MM.1S (cell line): ENCODE measurements around the gene TMPRSS13.

Source experiments
- DNase-seq: peaks from one replicate; pipeline ENCODE4 v3.0.0-alpha.2; 2015
- H2AFZ ChIP-seq: fragments of 300-600 bp; sonication (generic); 2 replicates; pipeline ENCODE4 v1.6.0; 2016; ENCODE audit warnings: antibody characterized with exemption, low read length
- H3F3A ChIP-seq: fragments of 300-600 bp; sonication (generic); 2 replicates; pipeline ENCODE4 v1.6.1; 2016; ENCODE audit warnings: mild to moderate bottlenecking, antibody characterized with exemption, low read length, moderate library complexity, mixed read lengths; ENCODE audit not compliant: insufficient read depth
- H3K27ac ChIP-seq: fragments of 300-600 bp; sonication (generic); 2 replicates; pipeline ENCODE4 v1.5.1; 2016; ENCODE audit warnings: mild to moderate bottlenecking, low read length
- H3K27me3 ChIP-seq: fragments of 300-600 bp; sonication (generic); replicated peaks from 2 replicates; pipeline ENCODE4 v1.6.0; 2016; ENCODE audit warnings: low read length; ENCODE audit not compliant: insufficient read depth
- H3K36me3 ChIP-seq: fragments of 300-600 bp; sonication (generic); replicated peaks from 2 replicates; pipeline ENCODE4 v1.6.1; 2016; ENCODE audit warnings: mild to moderate bottlenecking, low read length, mixed read lengths; ENCODE audit not compliant: insufficient read depth
- H3K4me1 ChIP-seq: fragments of 300-600 bp; sonication (generic); 2 replicates; pipeline ENCODE4 v1.6.1; 2016; ENCODE audit warnings: low read length, mixed read lengths
- H3K4me2 ChIP-seq: fragments of 300-600 bp; sonication (generic); 2 replicates; pipeline ENCODE4 v1.6.0; 2016; ENCODE audit warnings: low read depth, low read length
- H3K4me3 ChIP-seq: fragments of 300-600 bp; sonication (generic); 2 replicates; pipeline ENCODE4 v1.5.1; 2016; ENCODE audit warnings: low read length, mixed read lengths
- H3K79me2 ChIP-seq: fragments of 300-600 bp; sonication (generic); 2 replicates; pipeline ENCODE4 v1.6.1; 2016; ENCODE audit warnings: mixed run types, low read length, mixed read lengths
- H3K9ac ChIP-seq: fragments of 300-600 bp; sonication (generic); 2 replicates; pipeline ENCODE4 v1.6.1; 2016; ENCODE audit warnings: low read length, mixed read lengths
- H3K9me2 ChIP-seq: fragments of 300-600 bp; sonication (generic); replicated peaks from 2 replicates; pipeline ENCODE4 v1.6.1; 2016; ENCODE audit warnings: mild to moderate bottlenecking, low read length, mixed read lengths; ENCODE audit not compliant: insufficient read depth
- H3K9me3 ChIP-seq: fragments of 300-600 bp; sonication (generic); replicated peaks from 2 replicates; pipeline ENCODE4 v1.6.1; 2016; ENCODE audit warnings: mild to moderate bottlenecking, low read length, mixed read lengths; ENCODE audit not compliant: insufficient read depth
- H4K20me1 ChIP-seq: fragments of 300-600 bp; sonication (generic); 2 replicates; pipeline ENCODE4 v1.6.1; 2016; ENCODE audit warnings: mild to moderate bottlenecking, low read length, moderate library complexity, mixed read lengths; ENCODE audit not compliant: insufficient read depth
- EZH2 ChIP-seq: fragments of 300-600 bp; sonication (generic); optimal IDR thresholded peaks from 2 replicates; pipeline ENCODE3; 2017; ENCODE audit warnings: low read depth, mild to moderate bottlenecking, antibody characterized with exemption, low read length, mixed read lengths
- EZH2phosphoT487 ChIP-seq: fragments of 300-600 bp; sonication (generic); IDR thresholded peaks from 2 replicates; pipeline ENCODE4 v1.6.1; 2018; ENCODE audit warnings: antibody characterized with exemption, low read length
- TF ChIP-seq, protein P1 (sequence below): fragments of 300-600 bp; sonication (generic); IDR thresholded peaks from 2 replicates; pipeline ENCODE4 v1.5.1; 2016; ENCODE audit warnings: antibody characterized with exemption, low read length, mixed read lengths

Gene TMPRSS13

GRCh38 chr11:117961896-117962295 lies 32.7 kb upstream of the TMPRSS13 start:
- Histone ChIP-seq H3K79me2 (no peaks in the 10 kb centered on the region), H3K4me3 (no peak overlapping the region), H3K4me2 (no peak overlapping the region), H3K27ac (no peak overlapping the region), H3K4me1 (peaks cover 15% of the 10 kb centered on the region), H3K9ac (no peak overlapping the region), H3K9me2 (no peaks in the 10 kb centered on the region), H3K27me3 (no peaks in the 10 kb centered on the region), H3K9me3 (no peaks in the 10 kb centered on the region), H2AFZ (no peak overlapping the region), H3F3A (peaks cover 7% of the 10 kb centered on the region; the same call in 1 of the 2 replicates), H3K36me3 (no peaks in the 10 kb centered on the region), H4K20me1 (no peaks in the 10 kb centered on the region)
- TF ChIP-seq, protein P1, sequence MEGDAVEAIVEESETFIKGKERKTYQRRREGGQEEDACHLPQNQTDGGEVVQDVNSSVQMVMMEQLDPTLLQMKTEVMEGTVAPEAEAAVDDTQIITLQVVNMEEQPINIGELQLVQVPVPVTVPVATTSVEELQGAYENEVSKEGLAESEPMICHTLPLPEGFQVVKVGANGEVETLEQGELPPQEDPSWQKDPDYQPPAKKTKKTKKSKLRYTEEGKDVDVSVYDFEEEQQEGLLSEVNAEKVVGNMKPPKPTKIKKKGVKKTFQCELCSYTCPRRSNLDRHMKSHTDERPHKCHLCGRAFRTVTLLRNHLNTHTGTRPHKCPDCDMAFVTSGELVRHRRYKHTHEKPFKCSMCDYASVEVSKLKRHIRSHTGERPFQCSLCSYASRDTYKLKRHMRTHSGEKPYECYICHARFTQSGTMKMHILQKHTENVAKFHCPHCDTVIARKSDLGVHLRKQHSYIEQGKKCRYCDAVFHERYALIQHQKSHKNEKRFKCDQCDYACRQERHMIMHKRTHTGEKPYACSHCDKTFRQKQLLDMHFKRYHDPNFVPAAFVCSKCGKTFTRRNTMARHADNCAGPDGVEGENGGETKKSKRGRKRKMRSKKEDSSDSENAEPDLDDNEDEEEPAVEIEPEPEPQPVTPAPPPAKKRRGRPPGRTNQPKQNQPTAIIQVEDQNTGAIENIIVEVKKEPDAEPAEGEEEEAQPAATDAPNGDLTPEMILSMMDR: no peak
- TF ChIP-seq EZH2 (no peak), EZH2phosphoT487 (no peak)
- no peak for DNase-seq

GRCh38 chr11:117960406-117960805 lies 31.2 kb upstream of the TMPRSS13 start:
- peaks cover 7% of the 10 kb centered on the region; the same call in 1 of the 2 replicates for H3F3A ChIP-seq
- H3K36me3 ChIP-seq: no peaks in the 10 kb centered on the region
- H3K27ac ChIP-seq: no peak overlapping the region
- DNase-seq: no peak
- no peaks in the 10 kb centered on the region for H3K27me3 ChIP-seq
- peak overlapping the region; percentile 30; the same call in 1 of the 2 replicates for H3K4me2 ChIP-seq
- H3K79me2 ChIP-seq: no peaks in the 10 kb centered on the region
- no peak overlapping the region for H2AFZ ChIP-seq
- H3K4me3 ChIP-seq: no peak overlapping the region
- no peak overlapping the region for H3K9ac ChIP-seq
- no peak for TF ChIP-seq EZH2
- no peak for TF ChIP-seq EZH2phosphoT487
- TF ChIP-seq, protein P1: no peak
- H3K9me2 ChIP-seq: no peaks in the 10 kb centered on the region
- H4K20me1 ChIP-seq: no peaks in the 10 kb centered on the region
- H3K9me3 ChIP-seq: no peaks in the 10 kb centered on the region
- H3K4me1 ChIP-seq: peaks cover 15% of the 10 kb centered on the region

DNA sequence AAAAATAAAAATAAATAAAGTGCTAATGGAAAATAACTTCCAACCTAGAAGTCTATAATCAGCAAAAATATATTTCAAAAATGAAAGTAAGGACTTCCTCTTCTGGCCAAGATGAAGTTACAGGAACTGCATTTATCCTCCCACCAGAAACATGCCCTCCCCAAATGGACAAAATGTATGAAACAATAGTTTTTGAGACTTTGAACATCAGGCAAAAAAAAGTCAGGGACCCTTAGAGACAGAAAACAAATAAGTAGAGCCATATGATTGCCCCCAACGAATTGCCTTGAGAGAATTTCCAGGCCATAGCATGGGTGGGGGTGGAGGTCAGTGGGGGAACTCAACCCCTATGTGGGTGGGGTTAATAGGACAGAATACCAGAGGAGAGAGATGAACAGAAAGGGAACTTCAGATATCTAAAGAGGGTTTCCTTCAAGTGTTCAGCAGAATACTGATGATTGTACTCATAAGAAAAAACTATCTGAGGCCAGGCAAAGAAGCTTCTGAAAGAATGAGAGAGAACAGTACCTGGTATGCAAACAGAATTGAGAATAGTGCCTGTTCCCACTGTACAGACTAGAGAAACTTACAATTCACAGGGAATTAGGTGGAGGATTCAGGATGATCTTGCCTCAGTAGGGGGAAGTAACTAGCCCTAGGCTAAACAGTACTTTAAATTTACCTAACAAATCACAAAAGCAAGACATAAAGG lies 30.4 kb upstream of the TMPRSS13 start:
- peak; percentile 31 for DNase-seq
- Histone ChIP-seq H3K4me1 (peaks cover 15% of the 10 kb centered on the region), H3K27ac (no peak overlapping the region), H3K9me3 (no peaks in the 10 kb centered on the region), H4K20me1 (no peaks in the 10 kb centered on the region), H3K9me2 (no peaks in the 10 kb centered on the region), H3K27me3 (no peaks in the 10 kb centered on the region), H3K9ac (no peak overlapping the region), H2AFZ (0 out of 2 replicates have a peak overlapping the region, but pooled peaks have one; percentile 1), H3K4me2 (0 out of 2 replicates have a peak overlapping the region, but pooled peaks have one; percentile 7), H3F3A (peaks cover 7% of the 10 kb centered on the region; the same call in 1 of the 2 replicates), H3K4me3 (no peak overlapping the region), H3K79me2 (no peaks in the 10 kb centered on the region), H3K36me3 (no peaks in the 10 kb centered on the region)
- TF ChIP-seq, protein P1: no peak
- TF ChIP-seq EZH2: no peak
